ENCODE data around the gene DEAF1. TPM values are rescaled to one million over a fixed set of nuclear protein-coding genes. Genes with fewer than 3 reads are reported as not detected.

Gene DEAF1
- total RNA-seq, 1 donor from 2014 or later = 62.7 TPM

DNA sequence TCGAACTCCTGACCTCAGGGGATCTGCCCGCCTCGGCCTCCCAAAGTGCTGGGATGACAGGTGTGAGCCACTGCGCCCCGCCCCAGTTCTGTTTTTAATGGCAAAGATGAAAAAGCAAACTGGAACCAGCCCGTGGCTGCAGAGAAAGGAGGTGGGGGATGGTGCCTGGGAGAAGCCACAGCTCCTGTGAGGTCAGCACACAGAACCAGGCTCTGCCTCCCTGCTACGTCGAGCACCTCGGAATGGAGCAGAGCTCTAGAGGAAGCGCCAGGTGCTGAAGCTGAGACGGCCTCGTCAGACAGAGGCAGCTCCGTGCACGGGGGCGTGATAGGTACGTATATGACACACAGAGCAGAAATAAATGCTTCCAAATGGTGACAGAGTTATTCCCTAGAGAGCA is 49.5 kb downstream of the DEAF1 start:
- no peak for DNase-seq (ENCODE audit: low read depth)

- no peak for DNase-seq (ENCODE audit: low read depth)
Measured at GRCh38 chr11:643849-644738, 50.9 kb downstream of the DEAF1 start.

GRCh38 chr11:643366-643765 is 51.7 kb downstream of the DEAF1 start:
- no peak for DNase-seq (ENCODE audit: low read depth)

- no peak for DNase-seq (ENCODE audit: low read depth)
Measured at GRCh38 chr11:641806-642370, 53.1 kb downstream of the DEAF1 start.

DNA sequence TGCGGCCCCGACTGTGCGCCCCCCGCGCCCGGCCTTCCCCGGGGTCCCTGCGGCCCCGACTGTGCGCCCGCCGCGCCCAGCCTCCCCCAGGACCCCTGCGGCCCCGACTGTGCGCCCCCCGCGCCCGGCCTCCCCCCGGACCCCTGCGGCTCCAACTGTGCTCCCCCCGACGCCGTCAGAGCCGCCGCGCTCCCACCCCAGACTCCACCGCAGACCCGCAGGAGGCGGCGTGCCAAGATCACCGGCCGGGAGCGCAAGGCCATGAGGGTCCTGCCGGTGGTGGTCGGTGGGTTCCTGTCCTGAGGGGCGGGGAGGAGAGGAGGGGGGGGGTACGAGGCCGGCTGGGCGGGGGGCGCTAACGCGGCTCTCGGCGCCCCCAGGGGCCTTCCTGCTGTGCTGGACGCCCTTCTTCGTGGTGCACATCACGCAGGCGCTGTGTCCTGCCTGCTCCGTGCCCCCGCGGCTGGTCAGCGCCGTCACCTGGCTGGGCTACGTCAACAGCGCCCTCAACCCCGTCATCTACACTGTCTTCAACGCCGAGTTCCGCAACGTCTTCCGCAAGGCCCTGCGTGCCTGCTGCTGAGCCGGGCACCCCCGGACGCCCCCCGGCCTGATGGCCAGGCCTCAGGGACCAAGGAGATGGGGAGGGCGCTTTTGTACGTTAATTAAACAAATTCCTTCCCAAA is 54.9 kb downstream of the DEAF1 start:
- no peak for DNase-seq (ENCODE audit: low read depth)

DNA sequence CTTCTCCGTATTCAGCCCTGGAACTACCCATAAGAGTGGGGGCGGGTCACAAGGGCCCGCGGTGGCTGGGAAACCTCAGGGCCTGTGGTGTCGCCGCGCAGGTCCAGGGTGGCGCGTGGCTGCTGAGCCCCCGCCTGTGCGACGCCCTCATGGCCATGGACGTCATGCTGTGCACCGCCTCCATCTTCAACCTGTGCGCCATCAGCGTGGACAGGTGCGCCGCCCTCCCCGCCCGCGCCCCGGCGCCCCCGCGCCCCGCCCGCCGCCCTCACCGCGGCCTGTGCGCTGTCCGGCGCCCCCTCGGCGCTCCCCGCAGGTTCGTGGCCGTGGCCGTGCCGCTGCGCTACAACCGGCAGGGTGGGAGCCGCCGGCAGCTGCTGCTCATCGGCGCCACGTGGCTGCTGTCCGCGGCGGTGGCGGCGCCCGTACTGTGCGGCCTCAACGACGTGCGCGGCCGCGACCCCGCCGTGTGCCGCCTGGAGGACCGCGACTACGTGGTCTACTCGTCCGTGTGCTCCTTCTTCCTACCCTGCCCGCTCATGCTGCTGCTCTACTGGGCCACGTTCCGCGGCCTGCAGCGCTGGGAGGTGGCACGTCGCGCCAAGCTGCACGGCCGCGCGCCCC is 55.6 kb downstream of the DEAF1 start:
- DNase-seq (ENCODE audit: low read depth) = no peak

DNA sequence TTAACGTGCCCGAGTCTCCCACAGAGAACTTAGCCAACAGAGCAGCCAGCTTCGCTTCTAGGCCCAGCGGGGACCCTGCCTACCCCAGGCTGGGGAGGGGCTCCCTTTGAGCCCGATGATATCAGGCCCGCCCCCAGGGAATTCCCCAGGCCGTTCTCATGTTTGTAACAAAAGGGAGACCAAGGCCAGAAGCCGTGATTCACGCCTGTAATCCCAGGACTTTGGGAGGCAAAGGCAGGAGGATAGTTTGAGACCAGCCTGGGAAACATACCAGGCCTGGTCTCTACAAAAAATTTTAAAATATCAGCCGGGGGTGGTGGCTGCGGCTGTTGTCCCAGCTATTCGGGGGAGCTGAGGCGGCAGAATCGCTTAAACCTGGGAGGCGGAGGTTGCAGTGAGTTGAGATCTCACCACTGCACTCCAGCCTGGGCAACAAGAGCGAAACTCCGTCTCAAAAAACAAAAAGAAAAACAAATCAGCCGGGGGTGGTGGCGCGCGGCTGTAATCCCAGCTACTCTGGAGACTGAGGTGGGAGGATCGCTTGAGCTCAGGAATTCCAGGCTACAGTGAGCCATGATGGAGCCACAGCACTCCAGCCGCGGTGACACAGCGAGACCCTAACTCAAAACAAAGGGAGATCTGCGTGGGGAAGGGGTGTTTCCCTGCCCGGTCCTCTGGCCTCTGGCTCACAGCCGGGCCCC is 56.2 kb downstream of the DEAF1 start:
- DNase-seq (ENCODE audit: low read depth) = no peak

DNA sequence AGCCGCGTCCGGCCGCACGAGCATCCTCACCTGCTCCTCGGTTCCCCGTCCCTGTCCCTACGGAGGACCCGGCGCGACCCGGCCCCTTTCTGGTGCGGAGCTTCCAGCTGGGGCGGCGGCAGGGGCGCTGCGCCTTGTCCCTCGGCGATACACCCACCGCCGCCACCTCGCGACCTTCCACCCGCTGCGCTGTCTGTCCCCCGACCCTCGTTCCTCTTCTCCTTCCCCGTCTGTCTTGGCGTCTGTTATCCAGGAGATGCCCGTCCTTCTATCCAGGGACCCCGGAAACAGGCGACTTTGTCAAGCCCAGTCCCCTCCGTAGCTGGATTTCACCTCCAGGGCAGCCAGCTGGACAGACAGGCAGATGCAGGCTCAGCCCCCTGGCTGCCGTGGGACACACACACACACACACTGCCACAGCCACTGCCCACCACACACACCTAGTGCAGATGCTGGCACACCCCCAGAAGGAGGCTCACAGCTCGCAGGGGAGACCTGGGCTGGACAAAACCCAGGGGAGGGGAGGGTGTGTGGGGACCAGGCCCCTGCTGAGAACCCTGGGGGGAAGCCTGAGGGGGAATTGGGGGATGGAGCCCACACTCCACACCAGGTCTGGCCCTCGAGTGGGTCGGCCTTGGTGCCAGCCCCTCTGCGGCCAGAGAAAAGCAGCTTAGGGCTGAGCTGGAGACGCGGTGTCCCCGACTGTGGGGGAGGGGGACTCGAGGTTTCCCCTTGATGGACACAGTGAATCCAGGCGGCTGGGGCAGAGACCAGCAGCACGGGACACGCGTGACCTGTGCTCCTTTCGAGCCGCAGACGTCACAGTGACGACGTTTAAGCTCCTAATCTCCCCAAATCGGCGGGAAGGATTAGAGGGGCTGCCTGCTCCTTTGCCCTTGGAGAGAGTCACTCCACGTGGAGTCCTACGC is 57.2 kb downstream of the DEAF1 start:
- no peak for DNase-seq (ENCODE audit: low read depth)

DNA sequence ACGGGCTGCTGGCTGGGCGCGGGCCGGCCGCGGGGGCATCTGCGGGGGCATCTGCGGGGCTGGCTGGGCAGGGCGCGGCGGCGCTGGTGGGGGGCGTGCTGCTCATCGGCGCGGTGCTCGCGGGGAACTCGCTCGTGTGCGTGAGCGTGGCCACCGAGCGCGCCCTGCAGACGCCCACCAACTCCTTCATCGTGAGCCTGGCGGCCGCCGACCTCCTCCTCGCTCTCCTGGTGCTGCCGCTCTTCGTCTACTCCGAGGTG is 57.8 kb downstream of the DEAF1 start:
- no peak for DNase-seq (ENCODE audit: low read depth)

DNA sequence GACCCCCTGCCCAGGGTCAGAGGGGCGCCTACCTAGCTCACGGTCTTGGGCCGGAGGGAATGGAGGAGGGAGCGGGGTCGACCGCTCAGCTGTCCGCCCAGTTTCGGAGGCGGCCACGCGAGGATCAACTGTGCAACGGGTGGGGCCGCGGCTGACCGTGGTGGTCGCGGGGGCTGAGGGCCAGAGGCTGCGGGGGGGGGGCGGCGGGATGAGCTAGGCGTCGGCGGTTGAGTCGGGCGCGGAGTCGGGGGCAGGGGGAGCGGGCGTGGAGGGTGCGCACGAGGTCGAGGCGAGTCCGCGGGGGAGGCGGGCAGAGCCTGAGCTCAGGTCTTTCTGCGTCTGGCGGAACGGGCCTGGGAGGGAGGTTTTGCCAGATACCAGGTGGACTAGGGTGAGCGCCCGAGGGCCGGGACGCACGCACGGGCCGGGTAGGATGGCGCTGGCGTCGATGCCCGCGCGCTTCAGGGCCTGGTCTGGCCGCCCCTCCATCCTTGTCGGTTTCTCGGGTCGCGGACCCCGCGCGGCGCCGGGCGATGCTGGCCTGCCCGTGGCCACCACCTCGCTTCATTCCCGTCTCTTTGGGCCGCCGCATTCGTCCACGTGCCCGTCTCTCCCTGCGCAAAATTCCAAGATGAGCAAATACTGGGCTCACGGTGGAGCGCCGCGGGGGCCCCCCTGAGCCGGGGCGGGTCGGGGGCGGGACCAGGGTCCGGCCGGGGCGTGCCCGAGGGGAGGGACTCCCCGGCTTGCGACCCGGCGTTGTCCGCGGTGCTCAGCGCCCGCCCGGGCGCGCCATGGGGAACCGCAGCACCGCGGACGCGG is 58.3 kb downstream of the DEAF1 start, which contains the start of gene DRD4:
DRD4 (plus strand) TSS at position 759 of the 822 bp plus-strand sequence; CDS start at position 795, 36 bp downstream.
- DNase-seq (ENCODE audit: low read depth) = no peak

DNA sequence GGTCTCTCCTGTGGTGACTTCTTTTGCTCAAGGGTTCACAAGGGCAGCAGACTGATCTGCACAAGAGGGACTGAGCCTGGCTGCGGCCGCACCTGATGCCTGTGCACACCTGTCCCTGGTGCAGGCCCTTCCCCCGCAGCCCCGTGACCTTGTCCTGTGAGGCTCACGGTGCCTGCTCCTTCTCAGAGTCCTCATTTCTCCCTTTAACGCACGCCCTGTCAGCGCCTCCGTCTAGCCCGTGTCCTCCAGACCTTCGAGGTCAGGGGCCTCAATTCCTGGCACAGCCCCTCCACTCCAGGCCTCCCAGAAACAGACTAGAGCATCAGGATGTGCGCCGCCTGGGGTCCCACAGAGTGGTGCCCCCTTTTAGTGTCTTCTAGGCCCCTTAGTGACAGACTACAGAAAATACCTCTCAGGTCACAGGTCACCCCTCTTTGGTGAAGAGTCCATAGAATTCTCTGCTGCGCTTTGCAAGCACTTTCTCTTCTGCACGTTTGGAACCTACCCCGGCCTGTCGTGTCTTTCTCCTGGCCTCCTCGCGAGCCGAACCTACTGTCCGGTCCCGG is 59.0 kb downstream of the DEAF1 start:
- no peak for DNase-seq (ENCODE audit: low read depth)

GRCh38 chr11:630871-631270 is 64.2 kb downstream of the DEAF1 start:
- DNase-seq (ENCODE audit: low read depth) = no peak

DNA sequence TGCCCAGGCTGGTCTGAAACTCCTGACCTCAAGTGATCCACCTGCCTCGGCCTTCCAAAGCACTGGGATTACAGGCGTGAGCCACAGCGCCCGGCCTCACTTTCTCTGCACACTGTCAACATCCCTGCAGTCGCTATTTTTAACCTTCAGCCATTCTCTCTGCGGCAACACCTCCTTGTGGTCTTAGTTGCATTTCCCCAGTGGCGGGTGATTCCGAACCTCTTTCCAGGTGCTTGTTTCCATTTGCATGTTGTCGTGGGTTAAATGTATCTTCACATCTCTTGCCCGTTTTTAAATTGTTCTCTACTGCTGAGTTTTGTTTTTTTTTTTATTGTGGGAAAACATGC is 65.8 kb downstream of the DEAF1 start:
- no peak for DNase-seq (ENCODE audit: low read depth)

DNA sequence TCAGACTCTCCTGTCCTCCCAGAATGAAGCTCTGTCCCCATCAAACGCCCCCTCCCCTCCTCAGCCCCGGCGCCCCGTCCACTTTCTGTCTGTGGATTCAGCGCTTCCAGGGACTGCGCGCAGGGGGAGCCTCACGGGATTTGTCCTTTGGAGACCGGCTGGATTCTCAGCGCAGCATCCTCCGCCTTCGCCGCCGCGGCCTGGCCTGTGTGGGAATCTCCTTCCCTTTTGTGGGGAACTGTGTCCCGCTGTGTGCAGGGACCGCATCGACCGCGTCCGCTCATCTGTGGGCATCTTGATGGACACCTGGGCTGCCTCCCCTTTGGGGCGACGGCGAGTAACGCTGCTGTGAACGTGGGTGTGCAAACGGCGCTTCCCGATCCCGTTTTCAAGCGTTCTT is 67.0 kb downstream of the DEAF1 start:
- DNase-seq (ENCODE audit: low read depth) = no peak

GRCh38 chr11:627308-627576 is 67.8 kb downstream of the DEAF1 start:
- DNase-seq (ENCODE audit: low read depth) = no peak

DNA sequence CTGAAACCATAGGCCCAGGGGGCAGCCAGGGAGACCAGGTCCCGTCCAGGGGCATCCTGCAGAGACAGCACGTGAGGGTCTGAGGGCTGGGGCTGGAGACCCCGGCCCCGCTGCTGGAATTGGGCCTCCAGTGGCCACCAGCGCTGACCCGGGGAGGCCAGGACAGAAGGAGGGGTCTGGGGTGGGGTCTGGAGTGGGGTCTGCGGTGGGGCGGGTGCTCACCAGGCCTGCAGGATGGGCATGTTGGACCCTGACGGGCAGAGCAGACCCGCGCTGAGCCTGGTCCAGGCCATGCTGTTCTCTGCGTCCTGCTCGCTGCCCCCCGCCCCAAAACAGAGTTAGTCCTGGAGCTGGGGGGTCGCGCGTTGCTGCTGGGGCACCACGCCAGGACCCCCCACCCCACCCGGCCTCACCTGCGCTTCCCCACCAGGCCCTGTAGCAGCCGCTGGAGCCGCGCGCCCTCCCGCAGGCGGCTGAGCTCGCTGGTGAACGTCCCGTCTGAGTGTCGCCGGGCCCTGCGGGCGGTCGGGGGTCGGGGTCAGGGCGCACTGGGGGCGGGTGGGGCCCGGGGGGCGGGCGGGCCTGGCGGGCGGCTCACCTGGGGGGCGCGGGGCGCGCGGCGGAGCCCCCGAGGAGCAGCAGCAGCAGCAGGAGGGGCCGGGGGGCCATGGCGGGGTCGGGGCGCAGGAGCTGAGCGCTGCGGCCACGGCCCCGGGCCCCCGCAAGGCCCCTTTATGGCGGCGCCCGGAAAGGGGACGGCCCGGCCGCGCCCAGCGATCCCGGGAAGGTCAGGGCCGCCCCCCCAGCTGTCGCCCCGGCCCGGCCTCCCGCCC is 68.3 kb downstream of the DEAF1 start, which contains the start of gene SCT:
SCT (minus strand) TSS at position 707 of the 833 bp plus-strand sequence; CDS start at position 669, 38 bp downstream.
- no peak for DNase-seq (ENCODE audit: low read depth)

DNA sequence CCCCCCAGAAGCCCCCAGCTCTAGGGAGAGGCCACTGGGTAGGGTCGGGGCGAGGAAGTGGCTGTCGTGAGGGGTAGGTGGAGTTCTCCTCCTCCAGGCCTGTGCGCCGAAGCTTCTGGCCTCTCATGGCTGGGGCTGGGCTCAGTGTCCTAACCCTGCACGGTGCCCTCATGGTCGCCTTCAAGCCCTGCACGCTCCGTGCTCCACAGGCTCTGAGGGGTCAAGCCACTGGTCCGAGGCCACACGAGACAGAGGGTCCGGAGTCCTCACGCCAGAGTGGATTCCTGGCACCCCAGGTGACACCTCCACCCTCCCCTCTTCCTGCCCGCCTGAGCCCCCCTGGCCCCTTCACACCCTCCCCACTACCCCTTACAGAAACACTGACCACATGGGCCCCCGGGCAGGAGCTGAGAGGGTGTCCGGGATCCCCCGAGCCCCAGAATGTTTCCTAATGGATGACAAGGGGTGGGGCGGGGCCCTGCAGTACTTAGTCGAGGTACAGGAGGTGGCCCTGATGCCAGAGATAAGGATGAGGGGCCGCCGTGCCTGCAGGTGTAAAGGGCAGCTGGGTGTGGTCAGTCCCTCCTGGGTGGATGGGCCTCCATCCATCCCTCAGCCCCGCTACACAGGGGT is 69.3 kb downstream of the DEAF1 start:
- no peak for DNase-seq (ENCODE audit: low read depth)

All from renal cortical epithelial cell (primary cell).